Measurements from ENCODE around the gene PARP16. TPM values are rescaled to one million over a fixed set of nuclear protein-coding genes. Genes with fewer than 3 reads are reported as not detected.

Gene PARP16
- total and polyA plus RNA-seq, 9 of the 15 experiments (the other 6 are each of a cell fraction or from before 2014, with no cell fraction given) = 3.0 to 9.9 (median 5.8) TPM

GRCh38 chr15:65304381-65305149, 17.9 kb upstream of the PARP16 start, which contains the start of gene RNU5B-1 (continued):
- TF ChIP-seq, protein P1, sequence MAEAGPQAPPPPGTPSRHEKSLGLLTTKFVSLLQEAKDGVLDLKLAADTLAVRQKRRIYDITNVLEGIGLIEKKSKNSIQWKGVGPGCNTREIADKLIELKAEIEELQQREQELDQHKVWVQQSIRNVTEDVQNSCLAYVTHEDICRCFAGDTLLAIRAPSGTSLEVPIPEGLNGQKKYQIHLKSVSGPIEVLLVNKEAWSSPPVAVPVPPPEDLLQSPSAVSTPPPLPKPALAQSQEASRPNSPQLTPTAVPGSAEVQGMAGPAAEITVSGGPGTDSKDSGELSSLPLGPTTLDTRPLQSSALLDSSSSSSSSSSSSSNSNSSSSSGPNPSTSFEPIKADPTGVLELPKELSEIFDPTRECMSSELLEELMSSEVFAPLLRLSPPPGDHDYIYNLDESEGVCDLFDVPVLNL (CRISPR knock-in tag; IDR thresholded peaks at IDR 0.05; ENCODE audit: low read depth) = peak; percentile 44; the same call in 1 of the 2 replicates
- TF ChIP-seq, protein P2, sequence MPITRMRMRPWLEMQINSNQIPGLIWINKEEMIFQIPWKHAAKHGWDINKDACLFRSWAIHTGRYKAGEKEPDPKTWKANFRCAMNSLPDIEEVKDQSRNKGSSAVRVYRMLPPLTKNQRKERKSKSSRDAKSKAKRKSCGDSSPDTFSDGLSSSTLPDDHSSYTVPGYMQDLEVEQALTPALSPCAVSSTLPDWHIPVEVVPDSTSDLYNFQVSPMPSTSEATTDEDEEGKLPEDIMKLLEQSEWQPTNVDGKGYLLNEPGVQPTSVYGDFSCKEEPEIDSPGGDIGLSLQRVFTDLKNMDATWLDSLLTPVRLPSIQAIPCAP (CRISPR knock-in tag; IDR thresholded peaks at IDR 0.05; ENCODE audit: borderline replicate concordance) = peak; percentile 94
- TF ChIP-seq RBM22 (IDR thresholded peaks at IDR 0.05; ENCODE audit: low read depth, low read length, poor library complexity, severe bottlenecking) = peak; percentile 24
- peak; percentile 85; the same call in 1 of the 2 replicates for TF ChIP-seq ZNF766 (CRISPR knock-in tag; conservative IDR thresholded peaks at IDR 0.05)
- peak; percentile 72 for TF ChIP-seq VEZF1 (CRISPR knock-in tag; IDR thresholded peaks at IDR 0.05)
- TF ChIP-seq, protein P3, sequence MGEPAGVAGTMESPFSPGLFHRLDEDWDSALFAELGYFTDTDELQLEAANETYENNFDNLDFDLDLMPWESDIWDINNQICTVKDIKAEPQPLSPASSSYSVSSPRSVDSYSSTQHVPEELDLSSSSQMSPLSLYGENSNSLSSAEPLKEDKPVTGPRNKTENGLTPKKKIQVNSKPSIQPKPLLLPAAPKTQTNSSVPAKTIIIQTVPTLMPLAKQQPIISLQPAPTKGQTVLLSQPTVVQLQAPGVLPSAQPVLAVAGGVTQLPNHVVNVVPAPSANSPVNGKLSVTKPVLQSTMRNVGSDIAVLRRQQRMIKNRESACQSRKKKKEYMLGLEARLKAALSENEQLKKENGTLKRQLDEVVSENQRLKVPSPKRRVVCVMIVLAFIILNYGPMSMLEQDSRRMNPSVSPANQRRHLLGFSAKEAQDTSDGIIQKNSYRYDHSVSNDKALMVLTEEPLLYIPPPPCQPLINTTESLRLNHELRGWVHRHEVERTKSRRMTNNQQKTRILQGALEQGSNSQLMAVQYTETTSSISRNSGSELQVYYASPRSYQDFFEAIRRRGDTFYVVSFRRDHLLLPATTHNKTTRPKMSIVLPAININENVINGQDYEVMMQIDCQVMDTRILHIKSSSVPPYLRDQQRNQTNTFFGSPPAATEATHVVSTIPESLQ (CRISPR knock-in tag; IDR thresholded peaks at IDR 0.05) = no peak
- TF ChIP-seq MAFK (IDR thresholded peaks at IDR 0.05; ENCODE audit: low read length) = no peak
- peak; percentile 84 for TF ChIP-seq ZNF764 (CRISPR knock-in tag; IDR thresholded peaks at IDR 0.05; ENCODE audit: low read depth)
- TF ChIP-seq, protein P4, sequence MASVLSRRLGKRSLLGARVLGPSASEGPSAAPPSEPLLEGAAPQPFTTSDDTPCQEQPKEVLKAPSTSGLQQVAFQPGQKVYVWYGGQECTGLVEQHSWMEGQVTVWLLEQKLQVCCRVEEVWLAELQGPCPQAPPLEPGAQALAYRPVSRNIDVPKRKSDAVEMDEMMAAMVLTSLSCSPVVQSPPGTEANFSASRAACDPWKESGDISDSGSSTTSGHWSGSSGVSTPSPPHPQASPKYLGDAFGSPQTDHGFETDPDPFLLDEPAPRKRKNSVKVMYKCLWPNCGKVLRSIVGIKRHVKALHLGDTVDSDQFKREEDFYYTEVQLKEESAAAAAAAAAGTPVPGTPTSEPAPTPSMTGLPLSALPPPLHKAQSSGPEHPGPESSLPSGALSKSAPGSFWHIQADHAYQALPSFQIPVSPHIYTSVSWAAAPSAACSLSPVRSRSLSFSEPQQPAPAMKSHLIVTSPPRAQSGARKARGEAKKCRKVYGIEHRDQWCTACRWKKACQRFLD (CRISPR knock-in tag; IDR thresholded peaks at IDR 0.05) = peak; percentile 63; the same call in 1 of the 2 replicates
- TF ChIP-seq ZNF24 (IDR thresholded peaks at IDR 0.05) = peak; percentile 86
- peak; percentile 98 for TF ChIP-seq EWSR1 (IDR thresholded peaks at IDR 0.05; ENCODE audit: borderline replicate concordance, low read depth, partially characterized antibody)
- TF ChIP-seq ETV1 (tag; conservative IDR thresholded peaks at IDR 0.05; ENCODE audit: low read depth) = peak; percentile 55
- peak; percentile 91; the same call in 1 of the 2 replicates for TF ChIP-seq ZFP30 (CRISPR knock-in tag; IDR thresholded peaks at IDR 0.05; ENCODE audit: borderline replicate concordance)
- peak; percentile 26; the same call in 1 of the 2 replicates for TF ChIP-seq ZNF274 (IDR thresholded peaks at IDR 0.05; ENCODE audit: borderline replicate concordance, low read depth, low read length)
- TF ChIP-seq, protein P5, sequence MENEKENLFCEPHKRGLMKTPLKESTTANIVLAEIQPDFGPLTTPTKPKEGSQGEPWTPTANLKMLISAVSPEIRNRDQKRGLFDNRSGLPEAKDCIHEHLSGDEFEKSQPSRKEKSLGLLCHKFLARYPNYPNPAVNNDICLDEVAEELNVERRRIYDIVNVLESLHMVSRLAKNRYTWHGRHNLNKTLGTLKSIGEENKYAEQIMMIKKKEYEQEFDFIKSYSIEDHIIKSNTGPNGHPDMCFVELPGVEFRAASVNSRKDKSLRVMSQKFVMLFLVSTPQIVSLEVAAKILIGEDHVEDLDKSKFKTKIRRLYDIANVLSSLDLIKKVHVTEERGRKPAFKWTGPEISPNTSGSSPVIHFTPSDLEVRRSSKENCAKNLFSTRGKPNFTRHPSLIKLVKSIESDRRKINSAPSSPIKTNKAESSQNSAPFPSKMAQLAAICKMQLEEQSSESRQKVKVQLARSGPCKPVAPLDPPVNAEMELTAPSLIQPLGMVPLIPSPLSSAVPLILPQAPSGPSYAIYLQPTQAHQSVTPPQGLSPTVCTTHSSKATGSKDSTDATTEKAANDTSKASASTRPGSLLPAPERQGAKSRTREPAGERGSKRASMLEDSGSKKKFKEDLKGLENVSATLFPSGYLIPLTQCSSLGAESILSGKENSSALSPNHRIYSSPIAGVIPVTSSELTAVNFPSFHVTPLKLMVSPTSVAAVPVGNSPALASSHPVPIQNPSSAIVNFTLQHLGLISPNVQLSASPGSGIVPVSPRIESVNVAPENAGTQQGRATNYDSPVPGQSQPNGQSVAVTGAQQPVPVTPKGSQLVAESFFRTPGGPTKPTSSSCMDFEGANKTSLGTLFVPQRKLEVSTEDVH (IDR thresholded peaks at IDR 0.05; ENCODE audit: low read depth, partially characterized antibody) = peak; percentile 64
- peak; percentile 92 for TF ChIP-seq KHSRP (IDR thresholded peaks at IDR 0.05)

Data from K562 (cell line).